HG03095 (cell line): Measurements from ENCODE around the gene EVL.
"Not testable (repeated sequence)": the region's sequence is repeated elsewhere in the genome, so short reads cannot be mapped to it uniquely, and the experiment has no call there.

Source experiments
- ATAC-seq: cut with Tn5 transposase; IDR thresholded peaks from one replicate; pipeline ENCODE4 v1.9.1; 2021; ENCODE audit warnings: moderate library complexity; ENCODE audit not compliant: unreplicated experiment

The EVL gene

GRCh38 chr14:100157548-100158232 is 92.5 kb downstream of the EVL start:
- ATAC-seq: not testable (repeated sequence)

GRCh38 chr14:100158566-100159093 is 93.4 kb downstream of the EVL start:
- ATAC-seq: no peak

- ATAC-seq: no peak
Observed at GRCh38 chr14:100159094-100159864, 94.1 kb downstream of the EVL start, which contains the start of gene DEGS2. Gene DEGS2, minus strand, starts transcription at chr14:100159645. Its CDS starts 58 bp downstream, at chr14:100159587.

GRCh38 chr14:100159865-100160533 is 94.8 kb downstream of the EVL start:
- no peak for ATAC-seq

- no peak for ATAC-seq
Observed at GRCh38 chr14:100160534-100160916, 95.3 kb downstream of the EVL start.

GRCh38 chr14:100165376-100165775 is 100.2 kb downstream of the EVL start:
- ATAC-seq: no peak

GRCh38 chr14:100165831-100166440 is 100.7 kb downstream of the EVL start:
- ATAC-seq: no peak

GRCh38 chr14:100168506-100168905 is 103.3 kb downstream of the EVL start:
- no peak for ATAC-seq

GRCh38 chr14:100170880-100171279 is 105.7 kb downstream of the EVL start:
- ATAC-seq: no peak

GRCh38 chr14:100172811-100173210 is 107.6 kb downstream of the EVL start:
- ATAC-seq: no peak

GRCh38 chr14:100173353-100173752 is 108.1 kb downstream of the EVL start:
- no peak for ATAC-seq

- ATAC-seq: no peak
Observed at GRCh38 chr14:100176811-100177327, 111.6 kb downstream of the EVL start.

GRCh38 chr14:100178691-100179090 is 113.5 kb downstream of the EVL start:
- no peak for ATAC-seq

GRCh38 chr14:100180671-100181070 is 115.4 kb downstream of the EVL start:
- ATAC-seq: not testable (repeated sequence)

GRCh38 chr14:100181876-100182551 is 116.8 kb downstream of the EVL start:
- ATAC-seq: not testable (repeated sequence)

- no peak for ATAC-seq
Observed at GRCh38 chr14:100187247-100187833, 122.1 kb downstream of the EVL start.

GRCh38 chr14:100188392-100189030 is 123.3 kb downstream of the EVL start:
- no peak for ATAC-seq

- no peak for ATAC-seq
Observed at GRCh38 chr14:100190126-100190525, 124.9 kb downstream of the EVL start.

GRCh38 chr14:100191584-100192249 is 126.5 kb downstream of the EVL start:
- no peak for ATAC-seq
